T-helper 2 cell (primary cell): Measurements from ENCODE around the gene DYNLL2.
"Not testable (repeated sequence)": the region's sequence is repeated elsewhere in the genome, so short reads cannot be mapped to it uniquely, and the experiment has no call there.

Experiments used
- DNase-seq, 5 experiments: peaks; one replicate each; pipeline versions ENCODE4 v3.0.0 to v3.0.0-alpha.2; 2012 to 2022

DYNLL2 gene

GRCh38 chr17:58107306-58107705 lies 24.1 kb downstream of the DYNLL2 start:
- DNase-seq, result no peak

- DNase-seq, result no peak
Observed at GRCh38 chr17:58109197-58109596, 26.0 kb downstream of the DYNLL2 start.

- DNase-seq, result no peak
Observed at GRCh38 chr17:58110012-58110411, 26.8 kb downstream of the DYNLL2 start.

GRCh38 chr17:58111676-58112075 lies 28.5 kb downstream of the DYNLL2 start:
- DNase-seq, result no peak

- DNase-seq, result peak; percentile 51 to 83 (median 71)
Observed at GRCh38 chr17:58112970-58113631, 29.9 kb downstream of the DYNLL2 start.

GRCh38 chr17:58113947-58114346 lies 30.7 kb downstream of the DYNLL2 start:
- no peak for DNase-seq

GRCh38 chr17:58117382-58117781 lies 34.2 kb downstream of the DYNLL2 start:
- no peak for DNase-seq

- DNase-seq, result no peak
Observed at GRCh38 chr17:58119491-58119890, 36.3 kb downstream of the DYNLL2 start.

GRCh38 chr17:58120195-58120822 lies 37.1 kb downstream of the DYNLL2 start:
- DNase-seq, result peak in 3 of 5 experiments; percentile 15 to 64 (median 21)

- DNase-seq, result peak in 2 of 5 experiments; percentile 37 to 64
Observed at GRCh38 chr17:58121925-58122324, 38.7 kb downstream of the DYNLL2 start.

GRCh38 chr17:58127846-58128245 lies 44.6 kb downstream of the DYNLL2 start:
- no peak for DNase-seq

GRCh38 chr17:58132697-58133096 lies 49.5 kb downstream of the DYNLL2 start:
- not testable (repeated sequence) for DNase-seq

- no peak for DNase-seq
Observed at GRCh38 chr17:58136669-58137279, 53.6 kb downstream of the DYNLL2 start.

- no peak for DNase-seq
Observed at GRCh38 chr17:58141505-58141904, 58.3 kb downstream of the DYNLL2 start.

GRCh38 chr17:58143335-58143734 lies 60.1 kb downstream of the DYNLL2 start:
- not testable (repeated sequence) for DNase-seq

GRCh38 chr17:58144801-58145200 lies 61.6 kb downstream of the DYNLL2 start:
- no peak for DNase-seq
